ENCODE results near the gene C16orf95.

The C16orf95 gene

DNA sequence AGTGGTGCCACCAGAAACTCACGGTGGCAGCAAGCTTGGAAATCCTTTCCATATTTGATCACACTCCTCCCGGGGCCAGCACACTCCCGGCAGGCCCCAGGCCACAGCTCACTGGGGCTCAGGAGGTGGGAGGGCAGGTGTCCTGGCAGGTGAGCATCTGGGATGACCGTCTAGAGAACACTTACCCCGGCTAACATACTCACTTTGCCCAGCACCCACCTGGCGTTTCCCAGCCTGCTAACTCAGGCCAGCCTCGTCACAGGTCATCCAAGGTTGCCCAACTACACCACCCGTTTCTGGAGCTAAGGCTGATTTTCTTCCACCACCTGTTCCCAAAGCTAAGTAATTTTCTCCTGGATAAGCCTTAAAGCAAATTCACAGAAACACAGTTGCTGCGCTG is 41.5 kb upstream of the C16orf95 start:
- no peak for DNase-seq (ENCODE audit: low read depth, low spot score)
- no peaks in the 10 kb centered on the region for H3K4me1 ChIP-seq (ENCODE audit: control insufficient read depth, insufficient read depth, low read length)
- H3K9me3 ChIP-seq (ENCODE audit: control insufficient read depth, insufficient read depth, low read length), result no peaks in the 10 kb centered on the region
- H3K36me3 ChIP-seq (ENCODE audit: control insufficient read depth, insufficient read depth, low read length), result peaks cover 7% of the 10 kb centered on the region; the same call in 1 of the 2 replicates
- no CpG with 5 or more reads among the region's 9 CpGs for WGBS (ENCODE audit: insufficient coverage, insufficient read length)
- H3K27ac ChIP-seq (ENCODE audit: low read length), result no peak overlapping the region
- no peak overlapping the region for H3K4me3 ChIP-seq (ENCODE audit: low read length)
- no peaks in the 10 kb centered on the region for H3K27me3 ChIP-seq (ENCODE audit: control insufficient read depth, insufficient read depth, low read length)

DNA sequence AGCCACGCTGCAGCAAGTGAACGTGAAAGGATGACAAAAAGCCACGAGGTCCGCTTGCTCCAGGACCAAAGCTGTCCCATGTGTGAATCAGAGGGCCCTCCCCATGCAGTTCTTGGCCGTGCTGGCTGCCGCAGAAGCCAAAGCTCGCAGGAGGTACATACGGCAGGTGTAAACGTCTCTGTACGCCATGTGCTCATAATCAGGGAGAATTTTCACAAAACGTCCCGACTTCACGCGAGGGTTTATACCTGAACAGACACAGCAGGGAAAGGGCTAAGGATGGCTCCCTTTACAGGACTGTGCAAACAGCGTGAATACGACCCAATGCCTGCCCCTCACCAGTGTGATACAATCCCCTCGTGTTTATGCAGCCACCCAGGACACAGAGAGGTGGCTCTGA is 41.1 kb upstream of the C16orf95 start:
- DNase-seq (ENCODE audit: low read depth, low spot score), result no peak
- no peak overlapping the region for H3K4me3 ChIP-seq (ENCODE audit: low read length)
- WGBS (ENCODE audit: insufficient coverage, insufficient read length), result no CpG with 5 or more reads among the region's 17 CpGs
- no peak overlapping the region for H3K27ac ChIP-seq (ENCODE audit: low read length)
- no peaks in the 10 kb centered on the region for H3K27me3 ChIP-seq (ENCODE audit: control insufficient read depth, insufficient read depth, low read length)
- no peaks in the 10 kb centered on the region for H3K9me3 ChIP-seq (ENCODE audit: control insufficient read depth, insufficient read depth, low read length)
- no peaks in the 10 kb centered on the region for H3K4me1 ChIP-seq (ENCODE audit: control insufficient read depth, insufficient read depth, low read length)
- H3K36me3 ChIP-seq (ENCODE audit: control insufficient read depth, insufficient read depth, low read length), result peaks cover 7% of the 10 kb centered on the region; the same call in 1 of the 2 replicates

- H3K36me3 ChIP-seq (ENCODE audit: control insufficient read depth, insufficient read depth, low read length), result peaks cover 7% of the 10 kb centered on the region; the same call in 1 of the 2 replicates
- no CpG with 5 or more reads among the region's 8 CpGs for WGBS (ENCODE audit: insufficient coverage, insufficient read length)
Observed at GRCh38 chr16:87356491-87356853, 39.3 kb upstream of the C16orf95 start.

GRCh38 chr16:87353613-87354012 is 36.4 kb upstream of the C16orf95 start:
- Histone ChIP-seq H3K4me1 (ENCODE audit: control insufficient read depth, insufficient read depth, low read length) (no peaks in the 10 kb centered on the region), H3K36me3 (ENCODE audit: control insufficient read depth, insufficient read depth, low read length) (peaks cover 4% of the 10 kb centered on the region; the same call in 1 of the 2 replicates), H3K4me3 (ENCODE audit: low read length) (no peak overlapping the region), H3K27me3 (ENCODE audit: control insufficient read depth, insufficient read depth, low read length) (no peaks in the 10 kb centered on the region), H3K9me3 (ENCODE audit: control insufficient read depth, insufficient read depth, low read length) (no peaks in the 10 kb centered on the region), H3K27ac (ENCODE audit: low read length) (no peak overlapping the region)
- no CpG with 5 or more reads among the region's 17 CpGs for WGBS (ENCODE audit: insufficient coverage, insufficient read length)
- DNase-seq (ENCODE audit: low read depth, low spot score), result no peak

More at GRCh38 chr16:87356491-87356853, 39.3 kb upstream of the C16orf95 start:
- no peaks in the 10 kb centered on the region for H3K27me3 ChIP-seq (ENCODE audit: control insufficient read depth, insufficient read depth, low read length)
- no peaks in the 10 kb centered on the region for H3K9me3 ChIP-seq (ENCODE audit: control insufficient read depth, insufficient read depth, low read length)
- DNase-seq (ENCODE audit: low read depth, low spot score), result no peak
- no peak overlapping the region for H3K4me3 ChIP-seq (ENCODE audit: low read length)
- H3K4me1 ChIP-seq (ENCODE audit: control insufficient read depth, insufficient read depth, low read length), result no peaks in the 10 kb centered on the region
- H3K27ac ChIP-seq (ENCODE audit: low read length), result no peak overlapping the region

GRCh38 chr16:87352818-87353217 is 35.6 kb upstream of the C16orf95 start:
- no peak overlapping the region for H3K4me3 ChIP-seq (ENCODE audit: low read length)
- no peak for DNase-seq (ENCODE audit: low read depth, low spot score)
- H3K27me3 ChIP-seq (ENCODE audit: control insufficient read depth, insufficient read depth, low read length), result no peaks in the 10 kb centered on the region
- H3K9me3 ChIP-seq (ENCODE audit: control insufficient read depth, insufficient read depth, low read length), result no peaks in the 10 kb centered on the region
- H3K4me1 ChIP-seq (ENCODE audit: control insufficient read depth, insufficient read depth, low read length), result no peaks in the 10 kb centered on the region
- no CpG with 5 or more reads among the region's 15 CpGs for WGBS (ENCODE audit: insufficient coverage, insufficient read length)
- no peaks in the 10 kb centered on the region for H3K36me3 ChIP-seq (ENCODE audit: control insufficient read depth, insufficient read depth, low read length)
- H3K27ac ChIP-seq (ENCODE audit: low read length), result no peak overlapping the region

DNA sequence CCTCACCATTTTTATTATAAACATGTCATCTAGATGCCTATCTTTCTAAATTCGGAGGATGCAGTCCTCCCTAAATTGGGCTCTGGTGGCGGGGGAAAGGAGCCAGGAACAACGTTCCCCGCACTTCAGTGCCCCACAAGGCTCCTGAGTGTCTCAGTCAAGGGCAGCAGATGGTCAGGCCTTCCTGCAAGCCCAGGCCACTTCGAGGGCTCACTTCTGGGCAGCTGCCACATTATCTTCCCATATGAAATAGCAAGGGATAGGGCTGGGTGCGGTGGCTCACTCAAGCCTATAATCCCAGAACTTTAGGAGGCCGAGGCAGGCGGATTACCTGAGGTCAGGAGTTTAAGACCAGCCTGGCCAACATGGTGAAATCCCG is 34.1 kb upstream of the C16orf95 start:
- WGBS (ENCODE audit: insufficient coverage, insufficient read length), result no CpG with 5 or more reads among the region's 9 CpGs
- Histone ChIP-seq H3K36me3 (ENCODE audit: control insufficient read depth, insufficient read depth, low read length) (no peaks in the 10 kb centered on the region), H3K27ac (ENCODE audit: low read length) (no peak overlapping the region), H3K9me3 (ENCODE audit: control insufficient read depth, insufficient read depth, low read length) (no peaks in the 10 kb centered on the region), H3K27me3 (ENCODE audit: control insufficient read depth, insufficient read depth, low read length) (no peaks in the 10 kb centered on the region), H3K4me3 (ENCODE audit: low read length) (no peak overlapping the region), H3K4me1 (ENCODE audit: control insufficient read depth, insufficient read depth, low read length) (no peaks in the 10 kb centered on the region)
- no peak for DNase-seq (ENCODE audit: low read depth, low spot score)

DNA sequence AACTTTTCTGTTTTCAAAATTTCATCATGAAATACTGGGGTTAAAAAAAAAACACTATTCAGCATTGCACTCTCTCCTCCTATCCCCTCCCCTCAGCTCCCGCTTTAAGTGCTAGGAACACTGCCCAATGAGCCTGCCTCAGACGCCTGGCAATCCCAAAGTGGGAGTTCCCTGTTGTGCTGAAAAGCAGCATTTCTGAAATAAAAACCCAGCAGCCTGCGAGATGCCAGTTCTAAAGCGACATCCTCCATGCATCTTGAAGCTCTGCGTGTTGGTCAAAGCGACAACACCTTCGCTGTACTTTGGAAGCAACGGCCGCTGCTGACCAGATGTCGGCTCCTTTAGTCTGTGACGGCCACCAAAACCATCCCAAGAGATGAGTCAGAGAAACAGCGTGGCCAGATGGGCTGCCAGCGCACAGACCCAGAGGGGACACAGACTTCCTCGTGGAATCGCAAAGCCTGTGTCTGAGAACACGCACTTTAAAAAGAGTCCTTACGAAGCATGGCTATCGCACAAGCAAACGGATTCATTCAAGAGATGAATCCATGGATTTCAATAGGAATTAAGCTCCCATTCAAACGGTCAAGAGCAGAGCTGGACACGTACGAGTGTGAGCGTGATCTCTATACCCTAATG is 33.6 kb upstream of the C16orf95 start:
- no CpG with 5 or more reads among the region's 23 CpGs for WGBS (ENCODE audit: insufficient coverage, insufficient read length)
- no peak for DNase-seq (ENCODE audit: low read depth, low spot score)
- Histone ChIP-seq H3K4me3 (ENCODE audit: low read length) (no peak overlapping the region), H3K27ac (ENCODE audit: low read length) (no peak overlapping the region), H3K9me3 (ENCODE audit: control insufficient read depth, insufficient read depth, low read length) (no peaks in the 10 kb centered on the region), H3K4me1 (ENCODE audit: control insufficient read depth, insufficient read depth, low read length) (no peaks in the 10 kb centered on the region), H3K36me3 (ENCODE audit: control insufficient read depth, insufficient read depth, low read length) (no peaks in the 10 kb centered on the region), H3K27me3 (ENCODE audit: control insufficient read depth, insufficient read depth, low read length) (no peaks in the 10 kb centered on the region)

DNA sequence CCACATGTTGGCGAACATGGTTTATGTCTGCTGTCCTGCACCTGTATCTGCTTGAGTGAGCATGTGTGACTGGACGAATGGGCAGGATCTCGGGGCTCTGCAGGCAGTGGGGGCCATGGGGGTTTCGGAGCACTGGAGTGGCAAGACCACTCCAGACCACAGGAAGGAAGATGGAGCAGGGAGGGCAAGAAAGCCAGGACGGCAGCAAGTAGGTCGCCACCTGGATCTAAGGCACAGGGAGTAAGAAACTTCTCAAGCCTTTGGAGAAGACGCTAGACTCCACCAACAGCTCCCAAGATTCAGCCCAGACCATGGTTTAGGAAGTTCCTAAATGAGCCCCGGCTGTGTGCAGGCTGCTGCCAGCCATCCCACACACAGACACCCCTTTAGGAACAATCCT is 32.8 kb upstream of the C16orf95 start:
- H3K9me3 ChIP-seq (ENCODE audit: control insufficient read depth, insufficient read depth, low read length), result no peaks in the 10 kb centered on the region
- H3K27ac ChIP-seq (ENCODE audit: low read length), result no peak overlapping the region
- no CpG with 5 or more reads among the region's 8 CpGs for whole genome bisulfite sequencing (ENCODE audit: insufficient coverage, insufficient read length)
- H3K4me3 ChIP-seq (ENCODE audit: low read length), result no peak overlapping the region
- no peaks in the 10 kb centered on the region for H3K4me1 ChIP-seq (ENCODE audit: control insufficient read depth, insufficient read depth, low read length)
- H3K27me3 ChIP-seq (ENCODE audit: control insufficient read depth, insufficient read depth, low read length), result no peaks in the 10 kb centered on the region
- DNase-seq (ENCODE audit: low read depth, low spot score), result no peak
- H3K36me3 ChIP-seq (ENCODE audit: control insufficient read depth, insufficient read depth, low read length), result no peaks in the 10 kb centered on the region

GRCh38 chr16:87348616-87349157 is 31.5 kb upstream of the C16orf95 start:
- WGBS (ENCODE audit: insufficient coverage, insufficient read length), result no CpG with 5 or more reads among the region's 13 CpGs
- no peak for DNase-seq (ENCODE audit: low read depth, low spot score)
- no peak overlapping the region for H3K4me3 ChIP-seq (ENCODE audit: low read length)
- H3K36me3 ChIP-seq (ENCODE audit: control insufficient read depth, insufficient read depth, low read length), result no peaks in the 10 kb centered on the region
- H3K27me3 ChIP-seq (ENCODE audit: control insufficient read depth, insufficient read depth, low read length), result no peaks in the 10 kb centered on the region
- no peaks in the 10 kb centered on the region for H3K4me1 ChIP-seq (ENCODE audit: control insufficient read depth, insufficient read depth, low read length)
- no peaks in the 10 kb centered on the region for H3K9me3 ChIP-seq (ENCODE audit: control insufficient read depth, insufficient read depth, low read length)
- no peak overlapping the region for H3K27ac ChIP-seq (ENCODE audit: low read length)

DNA sequence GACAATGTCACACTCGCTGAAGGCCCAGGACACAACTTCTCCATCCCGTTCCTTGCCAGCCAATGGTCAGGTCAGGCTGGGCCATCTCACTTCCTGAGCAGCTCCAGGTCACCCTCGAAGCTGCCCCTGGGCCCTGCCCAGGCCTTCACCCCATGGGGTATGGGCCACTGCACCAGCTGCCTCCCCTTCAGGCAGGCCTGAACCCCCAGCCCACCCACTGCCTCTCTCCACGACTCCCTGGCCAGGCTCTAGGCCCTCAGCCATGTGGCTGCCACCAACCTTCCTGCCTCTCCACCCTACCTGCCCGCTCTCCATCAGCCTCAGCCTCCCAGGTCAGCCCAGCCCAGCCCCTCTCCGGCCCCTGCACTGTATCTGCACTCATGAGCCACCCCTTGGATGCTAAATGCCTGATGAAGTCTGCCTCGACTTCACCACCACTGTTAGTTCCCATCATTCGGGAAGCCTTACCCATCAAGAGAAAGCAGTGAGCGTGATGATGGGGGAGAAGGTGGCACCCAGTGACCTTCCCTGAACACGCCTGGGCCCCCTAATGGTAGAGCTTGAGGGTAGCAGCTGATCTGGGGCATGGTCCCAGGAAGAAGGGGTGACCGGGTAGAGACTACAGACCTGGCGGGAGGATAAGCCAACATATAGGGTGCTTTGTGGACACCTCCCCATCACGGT is 30.9 kb upstream of the C16orf95 start:
- H3K27me3 ChIP-seq (ENCODE audit: control insufficient read depth, insufficient read depth, low read length), result no peaks in the 10 kb centered on the region
- no peak overlapping the region for H3K4me3 ChIP-seq (ENCODE audit: low read length)
- DNase-seq (ENCODE audit: low read depth, low spot score), result no peak
- H3K36me3 ChIP-seq (ENCODE audit: control insufficient read depth, insufficient read depth, low read length), result 0 out of 2 replicates have a peak, but pooled peaks cover 3% of the 10 kb centered on the region
- no peaks in the 10 kb centered on the region for H3K9me3 ChIP-seq (ENCODE audit: control insufficient read depth, insufficient read depth, low read length)
- H3K27ac ChIP-seq (ENCODE audit: low read length), result no peak overlapping the region
- WGBS (ENCODE audit: insufficient coverage, insufficient read length), result no CpG with 5 or more reads among the region's 13 CpGs
- H3K4me1 ChIP-seq (ENCODE audit: control insufficient read depth, insufficient read depth, low read length), result no peaks in the 10 kb centered on the region
